SH-SY5Y (cell line): ENCODE results near the gene ZNF273.

Experiments
- GATA2 ChIP-seq: IDR thresholded peaks from 2 replicates; pipeline ENCODE4 v1.6.1; 2011; ENCODE audit warnings: mild to moderate bottlenecking, low read depth, low read length
- GATA3 ChIP-seq: IDR thresholded peaks from 2 replicates; pipeline ENCODE4 v1.6.1; 2011; ENCODE audit warnings: low read depth, mild to moderate bottlenecking, low read length, moderate library complexity

- TF ChIP-seq GATA2 (no peak), GATA3 (no peak)
These were observed 23.3 kb upstream of the ZNF273 start for GRCh38 chr7:64879800-64880199.
